ENCODE measurements around the gene SCGB1D2.

DNA sequence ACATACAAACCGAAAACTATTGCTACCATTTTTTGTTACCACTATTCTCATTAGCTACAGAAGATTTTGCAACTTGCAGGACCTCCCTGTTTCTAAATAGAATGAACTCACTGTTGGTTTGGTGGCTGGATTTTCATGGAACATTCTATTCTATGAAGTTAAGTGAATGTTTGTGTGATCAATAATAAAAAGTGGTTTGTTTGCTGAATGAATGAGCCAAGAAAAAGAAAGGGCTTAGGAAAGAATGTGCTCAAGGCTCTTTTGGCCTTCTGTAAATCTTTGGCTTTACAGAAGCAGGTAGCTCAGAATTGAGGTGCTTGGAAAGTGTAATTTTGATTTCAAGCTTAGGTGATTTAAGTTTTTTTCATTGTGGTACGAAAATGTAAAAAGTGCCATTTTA lies 5.9 kb upstream of the SCGB1D2 start:
- TF ChIP-seq, protein P1, sequence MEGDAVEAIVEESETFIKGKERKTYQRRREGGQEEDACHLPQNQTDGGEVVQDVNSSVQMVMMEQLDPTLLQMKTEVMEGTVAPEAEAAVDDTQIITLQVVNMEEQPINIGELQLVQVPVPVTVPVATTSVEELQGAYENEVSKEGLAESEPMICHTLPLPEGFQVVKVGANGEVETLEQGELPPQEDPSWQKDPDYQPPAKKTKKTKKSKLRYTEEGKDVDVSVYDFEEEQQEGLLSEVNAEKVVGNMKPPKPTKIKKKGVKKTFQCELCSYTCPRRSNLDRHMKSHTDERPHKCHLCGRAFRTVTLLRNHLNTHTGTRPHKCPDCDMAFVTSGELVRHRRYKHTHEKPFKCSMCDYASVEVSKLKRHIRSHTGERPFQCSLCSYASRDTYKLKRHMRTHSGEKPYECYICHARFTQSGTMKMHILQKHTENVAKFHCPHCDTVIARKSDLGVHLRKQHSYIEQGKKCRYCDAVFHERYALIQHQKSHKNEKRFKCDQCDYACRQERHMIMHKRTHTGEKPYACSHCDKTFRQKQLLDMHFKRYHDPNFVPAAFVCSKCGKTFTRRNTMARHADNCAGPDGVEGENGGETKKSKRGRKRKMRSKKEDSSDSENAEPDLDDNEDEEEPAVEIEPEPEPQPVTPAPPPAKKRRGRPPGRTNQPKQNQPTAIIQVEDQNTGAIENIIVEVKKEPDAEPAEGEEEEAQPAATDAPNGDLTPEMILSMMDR (conservative IDR thresholded peaks at IDR 0.05; ENCODE audit: low read depth, low read length) = no peak
- TF ChIP-seq POLR2A (IDR thresholded peaks at IDR 0.05; ENCODE audit: low read depth, low read length) = no peak
- no peak for TF ChIP-seq MAZ (IDR thresholded peaks at IDR 0.05; ENCODE audit: borderline replicate concordance, low read depth, low read length)
- no peak for TF ChIP-seq RAD21 (IDR thresholded peaks at IDR 0.05; ENCODE audit: low read length)
- TF ChIP-seq RCOR1 (IDR thresholded peaks at IDR 0.05; ENCODE audit: insufficient replicate concordance, low read length) = no peak
- no peak for TF ChIP-seq CEBPB (IDR thresholded peaks at IDR 0.05; ENCODE audit: low read depth, low read length)
- TF ChIP-seq RFX5 (IDR thresholded peaks at IDR 0.05; ENCODE audit: low read depth, low read length) = no peak
- TF ChIP-seq BHLHE40 (IDR thresholded peaks at IDR 0.05; ENCODE audit: low read depth, low read length) = no peak
- no peak for TF ChIP-seq FOS (IDR thresholded peaks at IDR 0.05; ENCODE audit: low read depth, low read length)

Data from IMR-90 (cell line).